Panc1 (cell line): ENCODE results near the gene DAPK2. TPM values are rescaled to one million over a fixed set of nuclear protein-coding genes. Genes with fewer than 3 reads are reported as not detected.

Experiments
- ATAC-seq: fragments of 200-7000 bp; cut with Tn5 transposase; 2 replicates; pipeline ENCODE4 v1.9.1; 2020; ENCODE audit warnings: mild to moderate bottlenecking, moderate library complexity
- BruUV-seq: library from RNA; stranded (reverse); fragments of 400-500 nt; replicated peaks from 2 replicates; lab custom pipeline; 2021; lab: Mats Ljungman, UMichigan
- CTCF ChIA-PET: fragments of 300-600 bp; sonication (Branson Sonifier 250); formaldehyde crosslinking; loops from one replicate; lab custom pipeline; 2022; ENCODE audit warnings: antibody characterized with exemption; lab: Charles Lee
- POLR2A ChIA-PET: fragments of 300-600 bp; sonication (Branson Sonifier 250); formaldehyde crosslinking; loops from one replicate; lab custom pipeline; 2022; ENCODE audit warnings: antibody characterized with exemption; lab: Charles Lee
- DNase-seq: peaks from one replicate; pipeline ENCODE4 v3.0.0-alpha.2; 2010; ENCODE audit warnings: low read depth, low spot score
- H3K27ac ChIP-seq: 2 replicates; pipeline ENCODE4 v1.5.1; 2011; ENCODE audit warnings: mild to moderate bottlenecking, low read length, inconsistent platforms
- H3K27me3 ChIP-seq: fragments of 200-500 bp; sonication (Bioruptor generic); 2 replicates; pipeline ENCODE4 v1.6.0; 2014; ENCODE audit warnings: low read length, inconsistent platforms; ENCODE audit not compliant: control insufficient read depth, insufficient read depth
- H3K36me3 ChIP-seq: fragments of 200-500 bp; sonication (Bioruptor generic); 2 replicates; pipeline ENCODE4 v1.5.1; 2014; ENCODE audit warnings: inconsistent platforms, mild to moderate bottlenecking, low read length, moderate library complexity; ENCODE audit not compliant: control insufficient read depth, insufficient read depth
- H3K4me1 ChIP-seq: 2 replicates; pipeline ENCODE4 v1.5.1; 2011; ENCODE audit warnings: inconsistent platforms, mild to moderate bottlenecking, low read length, moderate library complexity; ENCODE audit not compliant: control insufficient read depth, insufficient read depth
- H3K4me3 ChIP-seq, 2 experiments: 2 replicates each; pipeline ENCODE4 v1.5.1; 2011 to 2012; ENCODE audit warnings: low read depth in 2 of 2, low read length in 2 of 2, mild to moderate bottlenecking in 2 of 2, inconsistent platforms in 1 of 2, moderate library complexity in 1 of 2
- H3K9me3 ChIP-seq: fragments of 200-500 bp; sonication (Bioruptor generic); 2 replicates; pipeline ENCODE4 v1.5.1; 2014; ENCODE audit warnings: low read depth, mild to moderate bottlenecking, inconsistent platforms, low read length, moderate library complexity; ENCODE audit not compliant: control insufficient read depth, insufficient read depth
- POLR2AphosphoS5 ChIP-seq: IDR thresholded peaks from 2 replicates; pipeline ENCODE4 v1.6.1; 2012; ENCODE audit warnings: mild to moderate bottlenecking, low read depth, low read length, moderate library complexity
- SIN3A ChIP-seq: IDR thresholded peaks from 2 replicates; pipeline ENCODE4 v1.6.1; 2012; ENCODE audit warnings: low read depth, mild to moderate bottlenecking, low read length, moderate library complexity, borderline replicate concordance; ENCODE audit not compliant: insufficient read depth
- TCF7L2 ChIP-seq: IDR thresholded peaks from 2 replicates; pipeline ENCODE4 v1.6.1; 2011; ENCODE audit warnings: mild to moderate bottlenecking, low read depth, low read length, inconsistent platforms
- in situ Hi-C: cut with HindIII; loops from 2 replicates; pipeline ENCODE4 v1.10.0; 2016; ENCODE audit warnings: low sequenced_read_pairs, low pct_unique_long_range_greater_than_20kb
- intact Hi-C: fragments of 100-400 bp; cut with micrococcal nuclease; formaldehyde crosslinking; loops from one replicate; pipeline ENCODE4 v1.10.0; 2022; ENCODE audit not compliant: unreplicated experiment
- total RNA-seq: library from RNA; stranded (reverse); gene quantifications from one replicate; pipeline ENCODE4 v1.2.1, GENCODE V29; 2021; ENCODE audit not compliant: unreplicated experiment
- TF ChIP-seq, protein P1 (sequence below), 2 experiments: IDR thresholded peaks; 2 replicates each; pipeline ENCODE4 v1.6.1; 2011 to 2012; ENCODE audit warnings: low read depth in 2 of 2, control low read depth in 1 of 2, low read length in 1 of 2, mild to moderate bottlenecking in 1 of 2, moderate library complexity in 1 of 2; ENCODE audit not compliant: insufficient read depth in 1 of 2
- TF ChIP-seq, protein P2 (sequence below): fragments of 450-650 bp; IDR thresholded peaks from 2 replicates; pipeline ENCODE4 v1.5.1; 2017; ENCODE audit warnings: mild to moderate bottlenecking

Gene DAPK2
- total RNA-seq, 1 experiment from 2014 or later, result 10.2 TPM

DNA sequence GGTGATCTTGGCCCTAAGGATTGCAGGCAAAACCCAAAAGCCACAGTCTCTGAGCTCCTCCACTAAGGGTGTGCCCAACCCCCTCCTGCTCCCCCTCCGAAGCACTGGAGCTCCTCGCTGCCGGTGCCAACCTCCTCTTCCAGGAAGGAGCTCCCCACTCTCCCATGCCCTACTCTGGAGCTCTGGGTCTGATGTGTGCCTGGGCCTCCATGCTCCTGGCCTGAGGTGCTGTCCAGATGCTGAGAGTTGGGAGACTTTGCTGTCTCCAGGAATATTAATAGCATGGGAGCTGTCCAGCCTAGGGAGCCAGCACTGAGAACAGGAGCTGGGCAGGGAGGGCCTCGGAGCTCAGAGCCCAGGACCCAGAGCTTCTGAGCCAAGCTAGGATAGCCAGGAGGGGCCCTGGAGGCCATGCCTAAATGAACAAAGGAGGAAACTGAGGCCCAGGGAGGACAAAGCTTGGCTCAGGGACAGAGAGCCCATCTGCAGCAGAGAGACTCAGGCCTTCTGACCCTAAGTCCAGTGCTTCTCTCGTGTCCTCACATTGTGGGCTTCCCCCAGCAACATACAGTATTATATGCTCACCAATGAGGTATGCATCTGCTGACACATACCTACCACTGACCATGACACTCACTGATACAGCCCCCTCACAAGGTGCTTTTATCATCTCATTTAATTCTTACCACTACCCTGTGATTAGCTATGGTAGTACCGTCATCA lies 175.6 kb downstream of the DAPK2 start:
- POLR2A ChIA-PET, result interaction anchor here (0.8 kb wide), 1 partner anchor 424 kb away, joined by 12 read pairs; no protein-coding TSS in a partner anchor
- Histone ChIP-seq H3K27ac (no peak overlapping the region), H3K27me3 (no peaks in the 10 kb centered on the region), H3K36me3 (no peaks in the 10 kb centered on the region), H3K4me3 (no peak overlapping the region), H3K9me3 (no peaks in the 10 kb centered on the region), H3K4me1 (no peaks in the 10 kb centered on the region)
- DNase-seq (no peak), ATAC-seq (peak; percentile 79)
- TF ChIP-seq SIN3A, result no peak
- TF ChIP-seq, protein P1, sequence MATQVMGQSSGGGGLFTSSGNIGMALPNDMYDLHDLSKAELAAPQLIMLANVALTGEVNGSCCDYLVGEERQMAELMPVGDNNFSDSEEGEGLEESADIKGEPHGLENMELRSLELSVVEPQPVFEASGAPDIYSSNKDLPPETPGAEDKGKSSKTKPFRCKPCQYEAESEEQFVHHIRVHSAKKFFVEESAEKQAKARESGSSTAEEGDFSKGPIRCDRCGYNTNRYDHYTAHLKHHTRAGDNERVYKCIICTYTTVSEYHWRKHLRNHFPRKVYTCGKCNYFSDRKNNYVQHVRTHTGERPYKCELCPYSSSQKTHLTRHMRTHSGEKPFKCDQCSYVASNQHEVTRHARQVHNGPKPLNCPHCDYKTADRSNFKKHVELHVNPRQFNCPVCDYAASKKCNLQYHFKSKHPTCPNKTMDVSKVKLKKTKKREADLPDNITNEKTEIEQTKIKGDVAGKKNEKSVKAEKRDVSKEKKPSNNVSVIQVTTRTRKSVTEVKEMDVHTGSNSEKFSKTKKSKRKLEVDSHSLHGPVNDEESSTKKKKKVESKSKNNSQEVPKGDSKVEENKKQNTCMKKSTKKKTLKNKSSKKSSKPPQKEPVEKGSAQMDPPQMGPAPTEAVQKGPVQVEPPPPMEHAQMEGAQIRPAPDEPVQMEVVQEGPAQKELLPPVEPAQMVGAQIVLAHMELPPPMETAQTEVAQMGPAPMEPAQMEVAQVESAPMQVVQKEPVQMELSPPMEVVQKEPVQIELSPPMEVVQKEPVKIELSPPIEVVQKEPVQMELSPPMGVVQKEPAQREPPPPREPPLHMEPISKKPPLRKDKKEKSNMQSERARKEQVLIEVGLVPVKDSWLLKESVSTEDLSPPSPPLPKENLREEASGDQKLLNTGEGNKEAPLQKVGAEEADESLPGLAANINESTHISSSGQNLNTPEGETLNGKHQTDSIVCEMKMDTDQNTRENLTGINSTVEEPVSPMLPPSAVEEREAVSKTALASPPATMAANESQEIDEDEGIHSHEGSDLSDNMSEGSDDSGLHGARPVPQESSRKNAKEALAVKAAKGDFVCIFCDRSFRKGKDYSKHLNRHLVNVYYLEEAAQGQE (IDR thresholded peaks at IDR 0.05; ENCODE audit: insufficient read depth in 1 of 2, low read depth in 2 of 2, low read length in 1 of 2), result peak; percentile 97 to 98
- CTCF ChIA-PET, result interaction anchor here (0.6 to 0.7 kb wide), 2 partner anchors 21 to 27 kb away, joined by 3 read pairs; no protein-coding TSS in a partner anchor
- in situ Hi-C loops, result no loop called here
- BruUV-seq, result no TSS peak
- intact Hi-C loops, result no loop called here

DNA sequence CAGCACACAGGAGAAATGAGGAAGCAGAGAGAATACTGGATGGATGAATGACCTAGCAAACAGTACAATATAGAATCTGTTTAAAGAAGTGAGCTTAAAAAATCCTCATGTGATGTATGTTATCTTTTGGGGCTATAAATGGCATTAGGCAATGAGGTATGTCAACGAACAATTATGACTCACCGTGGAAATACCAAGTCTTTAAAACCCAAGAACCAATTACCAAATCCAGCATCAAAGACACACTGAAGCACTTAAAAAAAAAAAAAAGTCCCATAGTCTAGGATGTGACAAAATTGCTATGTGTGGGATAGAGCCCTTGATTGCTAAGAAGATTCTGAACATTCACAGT lies 176.3 kb downstream of the DAPK2 start:
- no peaks in the 10 kb centered on the region for H3K4me1 ChIP-seq
- no peak for DNase-seq
- intact Hi-C loops, result no loop called here
- no peak overlapping the region for H3K4me3 ChIP-seq
- no TSS peak for BruUV-seq
- TF ChIP-seq, protein P2, sequence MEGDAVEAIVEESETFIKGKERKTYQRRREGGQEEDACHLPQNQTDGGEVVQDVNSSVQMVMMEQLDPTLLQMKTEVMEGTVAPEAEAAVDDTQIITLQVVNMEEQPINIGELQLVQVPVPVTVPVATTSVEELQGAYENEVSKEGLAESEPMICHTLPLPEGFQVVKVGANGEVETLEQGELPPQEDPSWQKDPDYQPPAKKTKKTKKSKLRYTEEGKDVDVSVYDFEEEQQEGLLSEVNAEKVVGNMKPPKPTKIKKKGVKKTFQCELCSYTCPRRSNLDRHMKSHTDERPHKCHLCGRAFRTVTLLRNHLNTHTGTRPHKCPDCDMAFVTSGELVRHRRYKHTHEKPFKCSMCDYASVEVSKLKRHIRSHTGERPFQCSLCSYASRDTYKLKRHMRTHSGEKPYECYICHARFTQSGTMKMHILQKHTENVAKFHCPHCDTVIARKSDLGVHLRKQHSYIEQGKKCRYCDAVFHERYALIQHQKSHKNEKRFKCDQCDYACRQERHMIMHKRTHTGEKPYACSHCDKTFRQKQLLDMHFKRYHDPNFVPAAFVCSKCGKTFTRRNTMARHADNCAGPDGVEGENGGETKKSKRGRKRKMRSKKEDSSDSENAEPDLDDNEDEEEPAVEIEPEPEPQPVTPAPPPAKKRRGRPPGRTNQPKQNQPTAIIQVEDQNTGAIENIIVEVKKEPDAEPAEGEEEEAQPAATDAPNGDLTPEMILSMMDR, result no peak
- TF ChIP-seq, protein P1 (IDR thresholded peaks at IDR 0.05; ENCODE audit: insufficient read depth in 1 of 2, low read depth in 2 of 2, low read length in 1 of 2), result no peak
- TF ChIP-seq TCF7L2 (no peak), POLR2AphosphoS5 (no peak), SIN3A (no peak)
- H3K27me3 ChIP-seq, result no peaks in the 10 kb centered on the region
- POLR2A ChIA-PET, result interaction anchor here (0.8 kb wide), 1 partner anchor 424 kb away, joined by 12 read pairs; no protein-coding TSS in a partner anchor
- no peak overlapping the region for H3K27ac ChIP-seq
- H3K9me3 ChIP-seq, result no peaks in the 10 kb centered on the region
- ATAC-seq, result peak; percentile 16; the same call in 1 of the 2 replicates
- CTCF ChIA-PET, result interaction anchor here (0.7 kb wide), 1 partner anchor 26 kb away, joined by 3 read pairs; no protein-coding TSS in a partner anchor
- no peaks in the 10 kb centered on the region for H3K36me3 ChIP-seq
- in situ Hi-C loops, result no loop called here
